Transverse colon (tissue), 4 donors: Measurements from ENCODE around the gene PDCD6IP. TPM values are rescaled to one million over a fixed set of nuclear protein-coding genes. Genes with fewer than 3 reads are reported as not detected.

Source experiments
- DNase-seq: peaks from one replicate; pipeline ENCODE4 v3.0.0-alpha.2; 2019
- H3K27ac ChIP-seq, 4 donors: fragments of 200-600 bp; sonication (generic); 2 replicates each; pipeline ENCODE4 v1.5.1; 2016 to 2018; ENCODE audit warnings: inconsistent platforms in 4 of 4
- H3K27me3 ChIP-seq: fragments of 200-600 bp; sonication (generic); 2 replicates; pipeline ENCODE4 v1.5.1; 2017; ENCODE audit warnings: inconsistent platforms
- H3K36me3 ChIP-seq, 4 donors: fragments of 200-600 bp; sonication (generic); 2 replicates each; pipeline ENCODE4 v1.5.1; 2017 to 2019; ENCODE audit warnings: inconsistent platforms in 4 of 4
- H3K4me1 ChIP-seq, 4 donors: fragments of 200-600 bp; sonication (generic); 2 replicates each; pipeline ENCODE4 v1.5.1; 2017 to 2020; ENCODE audit warnings: inconsistent platforms in 4 of 4
- H3K4me3 ChIP-seq, 4 donors: fragments of 200-600 bp; sonication (generic); 1 replicate in 1 of 4; 2 replicates in 3 of 4; pipeline versions ENCODE4 v1.5.1 to v1.6.1; 2017 to 2019; ENCODE audit warnings: inconsistent platforms in 4 of 4
- H3K9me3 ChIP-seq, 2 donors: fragments of 200-600 bp; sonication (generic); 2 replicates each; pipeline ENCODE4 v1.5.1; 2017 to 2019; ENCODE audit warnings: inconsistent platforms in 2 of 2
- CTCF ChIP-seq, 5 experiments: fragments of 200-600 bp in 3 of 5; fragments of 450-650 bp in 2 of 5; sonication (generic) in 3 of 5; IDR thresholded peaks; 1 replicate in 2 of 5; 2 replicates in 3 of 5; pipeline ENCODE4 v1.5.1; 2016 to 2017; ENCODE audit warnings: antibody characterized with exemption in 5 of 5, inconsistent platforms in 3 of 5, mild to moderate bottlenecking in 2 of 5, moderate library complexity in 1 of 5
- EP300 ChIP-seq: sonication (generic); formaldehyde crosslinking; IDR thresholded peaks from one replicate; pipeline ENCODE4 v1.6.1; 2017; ENCODE audit warnings: antibody characterized with exemption, low read depth
- POLR2A ChIP-seq: fragments of 450-650 bp; IDR thresholded peaks from one replicate; pipeline ENCODE4 v1.6.1; 2016; ENCODE audit warnings: antibody characterized with exemption, mild to moderate bottlenecking, moderate library complexity
- POLR2AphosphoS5 ChIP-seq, 3 donors: sonication (generic); formaldehyde crosslinking; IDR thresholded peaks; one replicate each; pipeline ENCODE4 v1.6.1; 2016; ENCODE audit warnings: antibody characterized with exemption in 3 of 3
- WGBS, 2 donors: methylation state at CpG; one replicate each; pipeline ENCODE4 v1.1.5; 2018; ENCODE audit warnings: low coverage in 1 of 2; 5-methylcytosine and 5-hydroxymethylcytosine counted together
- in situ Hi-C, 4 donors: fragments of 200-750 bp; cut with MboI; loops; one replicate each; pipeline versions ENCODE4 v1.15.0 to v1.15.1; 2017; ENCODE audit warnings: low sequenced_read_pairs in 3 of 4, low pct_ligation_motif_present in 1 of 4, low pct_unique_long_range_greater_than_20kb in 1 of 4
- intact Hi-C: fragments of 100-400 bp; cut with DNase I; formaldehyde crosslinking; loops from one replicate; pipeline ENCODE4 v1.15.1; 2023; ENCODE audit warnings: low total_unique reads
- total RNA-seq, 4 donors: library from RNA; depleted of rRNA; stranded (reverse); fragments of >200 nt; gene quantifications; one replicate each; pipeline ENCODE4 v1.1.0, GENCODE V29; 2016

Gene PDCD6IP
- total RNA-seq, 4 donors from 2014 or later: 89.0 to 523 (median 372) TPM

- Histone ChIP-seq H3K9me3 (peaks cover 6 to 10% of the 10 kb centered on the region in 2 donors), H3K36me3 (no peaks in the 10 kb centered on the region), H3K27ac (no peak overlapping the region), H3K4me1 (no peaks in the 10 kb centered on the region), H3K4me3 (no peak overlapping the region), H3K27me3 (no peaks in the 10 kb centered on the region)
- no peak for TF ChIP-seq POLR2AphosphoS5 (IDR thresholded peaks at IDR 0.05)
- TF ChIP-seq CTCF (IDR thresholded peaks at IDR 0.05): no peak
- no peak for TF ChIP-seq EP300
- no peak for TF ChIP-seq POLR2A
- intact Hi-C loops (no loop called here), in situ Hi-C loops (no loop called here)
- DNase-seq: no peak
These were observed 40.1 kb upstream of the PDCD6IP start for GRCh38 chr3:33758281-33758680.

- Histone ChIP-seq H3K36me3 (no peaks in the 10 kb centered on the region), H3K4me1 (no peaks in the 10 kb centered on the region), H3K9me3 (peaks cover 6 to 9% of the 10 kb centered on the region in 2 donors), H3K27ac (no peak overlapping the region), H3K4me3 (no peak overlapping the region), H3K27me3 (no peaks in the 10 kb centered on the region)
- in situ Hi-C loops (no loop called here), intact Hi-C loops (no loop called here)
- TF ChIP-seq CTCF (IDR thresholded peaks at IDR 0.05) (no peak), EP300 (no peak), POLR2A (no peak), POLR2AphosphoS5 (IDR thresholded peaks at IDR 0.05) (no peak)
- DNase-seq: no peak
- WGBS, 2 donors: 45 to 50% methylated on average over 1 to 2 of the region's 2 CpGs
These were observed 39.6 kb upstream of the PDCD6IP start for GRCh38 chr3:33758864-33759263.

GRCh38 chr3:33768578-33769330, 29.7 kb upstream of the PDCD6IP start:
- in situ Hi-C loops (no loop called here), intact Hi-C loops (no loop called here)
- H3K4me3 ChIP-seq: no peak overlapping the region
- no peak for DNase-seq
- no peaks in the 10 kb centered on the region for H3K9me3 ChIP-seq
- H3K27me3 ChIP-seq: no peaks in the 10 kb centered on the region
- no peaks in the 10 kb centered on the region for H3K4me1 ChIP-seq
- H3K27ac ChIP-seq: no peak overlapping the region
- TF ChIP-seq POLR2A (no peak), EP300 (no peak), POLR2AphosphoS5 (IDR thresholded peaks at IDR 0.05) (no peak), CTCF (IDR thresholded peaks at IDR 0.05) (no peak)
- no peaks in the 10 kb centered on the region for H3K36me3 ChIP-seq
- WGBS, 2 donors: 88 to 92% methylated on average over 7 to 9 of the region's 9 CpGs

- in situ Hi-C loops (no loop called here), intact Hi-C loops (no loop called here)
- no peak overlapping the region for H3K4me3 ChIP-seq
- no peak for DNase-seq
- TF ChIP-seq POLR2AphosphoS5 (IDR thresholded peaks at IDR 0.05): no peak
- no peak for TF ChIP-seq CTCF (IDR thresholded peaks at IDR 0.05)
- TF ChIP-seq EP300: no peak
- TF ChIP-seq POLR2A: no peak
- H3K9me3 ChIP-seq: no peaks in the 10 kb centered on the region
- WGBS, 2 donors: 79 to 86% methylated on average over 2 of the region's 2 CpGs
- no peaks in the 10 kb centered on the region for H3K4me1 ChIP-seq
- H3K27ac ChIP-seq: no peak overlapping the region
- H3K36me3 ChIP-seq: no peaks in the 10 kb centered on the region
- H3K27me3 ChIP-seq: no peaks in the 10 kb centered on the region
These were observed 24.8 kb upstream of the PDCD6IP start for GRCh38 chr3:33773637-33774036.
